Measurements from ENCODE around the gene NYNRIN.
"Not testable (repeated sequence)": the region's sequence is repeated elsewhere in the genome, so short reads cannot be mapped to it uniquely, and the experiment has no call there.

The NYNRIN gene

GRCh38 chr14:24443053-24443665 lies 44.4 kb downstream of the NYNRIN start:
- Histone ChIP-seq H3K4me1 (ENCODE audit: insufficient read depth, low read length) (no peaks in the 10 kb centered on the region), H3K9ac (ENCODE audit: low read depth, low read length) (peak overlapping the region; percentile 88), H3K36me3 (ENCODE audit: insufficient read depth, low read length) (peaks cover 9% of the 10 kb centered on the region), H3K9me3 (ENCODE audit: control insufficient read depth, insufficient read depth, low read length) (no peaks in the 10 kb centered on the region)

GRCh38 chr14:24450828-24451227 lies 52.0 kb downstream of the NYNRIN start:
- not testable (repeated sequence) for H3K4me1 ChIP-seq (ENCODE audit: insufficient read depth, low read length); H3K9ac ChIP-seq (ENCODE audit: low read depth, low read length); H3K36me3 ChIP-seq (ENCODE audit: insufficient read depth, low read length)
- H3K9me3 ChIP-seq (ENCODE audit: control insufficient read depth, insufficient read depth, low read length): peaks cover 10% of the 10 kb centered on the region; the same call in 1 of the 2 replicates

- Histone ChIP-seq H3K9ac (ENCODE audit: low read depth, low read length) (no peak overlapping the region), H3K36me3 (ENCODE audit: insufficient read depth, low read length) (no peaks in the 10 kb centered on the region), H3K9me3 (ENCODE audit: control insufficient read depth, insufficient read depth, low read length) (peaks cover 10% of the 10 kb centered on the region; the same call in 1 of the 2 replicates), H3K4me1 (ENCODE audit: insufficient read depth, low read length) (no peaks in the 10 kb centered on the region)
These were observed 58.2 kb downstream of the NYNRIN start for GRCh38 chr14:24456980-24457379.

- H3K36me3 ChIP-seq (ENCODE audit: insufficient read depth, low read length): no peaks in the 10 kb centered on the region
- H3K9me3 ChIP-seq (ENCODE audit: control insufficient read depth, insufficient read depth, low read length): peaks cover 10% of the 10 kb centered on the region; the same call in 1 of the 2 replicates
- no peak overlapping the region for H3K9ac ChIP-seq (ENCODE audit: low read depth, low read length)
- no peaks in the 10 kb centered on the region for H3K4me1 ChIP-seq (ENCODE audit: insufficient read depth, low read length)
These were observed 59.9 kb downstream of the NYNRIN start for GRCh38 chr14:24458736-24459135.

GRCh38 chr14:24459331-24459730 lies 60.5 kb downstream of the NYNRIN start:
- Histone ChIP-seq H3K36me3 (ENCODE audit: insufficient read depth, low read length) (no peaks in the 10 kb centered on the region), H3K9me3 (ENCODE audit: control insufficient read depth, insufficient read depth, low read length) (peaks cover 8% of the 10 kb centered on the region; the same call in 1 of the 2 replicates), H3K9ac (ENCODE audit: low read depth, low read length) (no peak overlapping the region), H3K4me1 (ENCODE audit: insufficient read depth, low read length) (no peaks in the 10 kb centered on the region)

GRCh38 chr14:24461336-24461735 lies 62.5 kb downstream of the NYNRIN start:
- H3K4me1 ChIP-seq (ENCODE audit: insufficient read depth, low read length): no peaks in the 10 kb centered on the region
- H3K9ac ChIP-seq (ENCODE audit: low read depth, low read length): no peak overlapping the region
- H3K36me3 ChIP-seq (ENCODE audit: insufficient read depth, low read length): no peaks in the 10 kb centered on the region
- H3K9me3 ChIP-seq (ENCODE audit: control insufficient read depth, insufficient read depth, low read length): no peaks in the 10 kb centered on the region

GRCh38 chr14:24463017-24463883 lies 64.4 kb downstream of the NYNRIN start:
- no peak overlapping the region for H3K9ac ChIP-seq (ENCODE audit: low read depth, low read length)
- no peaks in the 10 kb centered on the region for H3K36me3 ChIP-seq (ENCODE audit: insufficient read depth, low read length)
- no peaks in the 10 kb centered on the region for H3K4me1 ChIP-seq (ENCODE audit: insufficient read depth, low read length)
- H3K9me3 ChIP-seq (ENCODE audit: control insufficient read depth, insufficient read depth, low read length): no peaks in the 10 kb centered on the region

- Histone ChIP-seq H3K36me3 (ENCODE audit: insufficient read depth, low read length) (no peaks in the 10 kb centered on the region), H3K4me1 (ENCODE audit: insufficient read depth, low read length) (no peaks in the 10 kb centered on the region), H3K9ac (ENCODE audit: low read depth, low read length) (no peak overlapping the region), H3K9me3 (ENCODE audit: control insufficient read depth, insufficient read depth, low read length) (no peaks in the 10 kb centered on the region)
These were observed 65.3 kb downstream of the NYNRIN start for GRCh38 chr14:24463884-24464785.

- no peaks in the 10 kb centered on the region for H3K9me3 ChIP-seq (ENCODE audit: control insufficient read depth, insufficient read depth, low read length)
These were observed 66.6 kb downstream of the NYNRIN start for GRCh38 chr14:24465368-24465767.

GRCh38 chr14:24465805-24466204 lies 67.0 kb downstream of the NYNRIN start:
- Histone ChIP-seq H3K9me3 (ENCODE audit: control insufficient read depth, insufficient read depth, low read length) (no peaks in the 10 kb centered on the region), H3K9ac (ENCODE audit: low read depth, low read length) (no peak overlapping the region)

More at GRCh38 chr14:24465368-24465767, 66.6 kb downstream of the NYNRIN start:
- Histone ChIP-seq H3K4me1 (ENCODE audit: insufficient read depth, low read length) (no peaks in the 10 kb centered on the region), H3K36me3 (ENCODE audit: insufficient read depth, low read length) (no peaks in the 10 kb centered on the region), H3K9ac (ENCODE audit: low read depth, low read length) (no peak overlapping the region)

More at GRCh38 chr14:24465805-24466204, 67.0 kb downstream of the NYNRIN start:
- Histone ChIP-seq H3K36me3 (ENCODE audit: insufficient read depth, low read length) (no peaks in the 10 kb centered on the region), H3K4me1 (ENCODE audit: insufficient read depth, low read length) (no peaks in the 10 kb centered on the region)

All from ES-I3 (cell line).